Suprapubic skin (tissue), 3 donors: ENCODE data around the gene ZNRF3.

Experiments used
- CTCF ChIP-seq, 2 donors: fragments of 200-600 bp in 1 of 2; fragments of 450-650 bp in 1 of 2; sonication (generic) in 1 of 2; IDR thresholded peaks; one replicate each; pipeline ENCODE4 v1.5.1; 2016 to 2019; ENCODE audit warnings: antibody characterized with exemption in 2 of 2, mild to moderate bottlenecking in 1 of 2, moderate library complexity in 1 of 2
- EP300 ChIP-seq: sonication (generic); formaldehyde crosslinking; IDR thresholded peaks from one replicate; pipeline ENCODE4 v1.6.1; 2017; ENCODE audit warnings: antibody characterized with exemption
- POLR2A ChIP-seq, 2 donors: fragments of 450-650 bp; IDR thresholded peaks; one replicate each; pipeline ENCODE4 v1.6.1; 2017; ENCODE audit warnings: antibody characterized with exemption in 2 of 2, mild to moderate bottlenecking in 2 of 2, moderate library complexity in 2 of 2

- no peak for TF ChIP-seq POLR2A (IDR thresholded peaks at IDR 0.05)
- TF ChIP-seq CTCF (IDR thresholded peaks at IDR 0.05): no peak
- no peak for TF ChIP-seq EP300
Measured at GRCh38 chr22:28923826-28924732, 40.7 kb downstream of the ZNRF3 start.
